ENCODE measurements around the gene ERBB2. TPM values are rescaled to one million over a fixed set of nuclear protein-coding genes. Genes with fewer than 3 reads are reported as not detected.

The ERBB2 gene
- total RNA-seq, 1 donor from 2014 or later: 7.1 TPM

DNA sequence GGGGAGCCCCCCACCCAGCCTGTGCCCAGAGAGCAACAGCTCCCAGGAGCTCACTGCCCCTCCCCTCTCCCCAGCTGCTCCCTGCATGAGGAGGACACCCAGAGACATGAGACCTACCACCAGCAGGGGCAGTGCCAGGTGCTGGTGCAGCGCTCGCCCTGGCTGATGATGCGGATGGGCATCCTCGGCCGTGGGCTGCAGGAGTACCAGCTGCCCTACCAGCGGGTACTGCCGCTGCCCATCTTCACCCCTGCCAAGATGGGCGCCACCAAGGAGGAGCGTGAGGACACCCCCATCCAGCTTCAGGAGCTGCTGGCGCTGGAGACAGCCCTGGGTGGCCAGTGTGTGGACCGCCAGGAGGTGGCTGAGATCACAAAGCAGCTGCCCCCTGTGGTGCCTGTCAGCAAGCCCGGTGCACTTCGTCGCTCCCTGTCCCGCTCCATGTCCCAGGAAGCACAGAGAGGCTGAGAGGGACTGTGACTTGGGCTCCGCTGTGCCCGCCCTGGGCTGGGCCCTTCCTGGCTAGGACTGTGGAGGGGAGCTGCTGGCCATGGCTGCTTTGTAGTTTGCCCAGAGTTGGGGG, 34.1 kb upstream of the ERBB2 start:
- no peak overlapping the region for H3K4me3 Mint-ChIP-seq
- H3K4me1 Mint-ChIP-seq: peaks cover 29% of the 10 kb centered on the region
- ATAC-seq (ENCODE audit: low read depth): no peak
- POLR2A ChIA-PET: interaction anchor here (0.6 to 1.6 kb wide), 3 partner anchors 9 to 32 kb away, joined by 4 to 5 read pairs (median 4); no protein-coding TSS in a partner anchor
- H3K27ac Mint-ChIP-seq: no peak overlapping the region
- H3K9me3 Mint-ChIP-seq: no peaks in the 10 kb centered on the region
- peaks cover 12% of the 10 kb centered on the region for H3K27me3 Mint-ChIP-seq
- H3K36me3 Mint-ChIP-seq (ENCODE audit: low read depth): peaks cover 17% of the 10 kb centered on the region
- intact Hi-C loops (cut with micrococcal nuclease): loop anchor here (5.0 kb wide), 2 partner anchors 67 to 457 kb away; partner anchors contain the start of genes MIEN1 and MSL1
- no peak for DNase-seq
- CTCF ChIA-PET: interaction anchor here (0.9 to 2.7 kb wide), 5 partner anchors 10 to 44 kb away, joined by 3 to 16 read pairs (median 4); no protein-coding TSS in a partner anchor
- TF ChIP-seq, protein P1, sequence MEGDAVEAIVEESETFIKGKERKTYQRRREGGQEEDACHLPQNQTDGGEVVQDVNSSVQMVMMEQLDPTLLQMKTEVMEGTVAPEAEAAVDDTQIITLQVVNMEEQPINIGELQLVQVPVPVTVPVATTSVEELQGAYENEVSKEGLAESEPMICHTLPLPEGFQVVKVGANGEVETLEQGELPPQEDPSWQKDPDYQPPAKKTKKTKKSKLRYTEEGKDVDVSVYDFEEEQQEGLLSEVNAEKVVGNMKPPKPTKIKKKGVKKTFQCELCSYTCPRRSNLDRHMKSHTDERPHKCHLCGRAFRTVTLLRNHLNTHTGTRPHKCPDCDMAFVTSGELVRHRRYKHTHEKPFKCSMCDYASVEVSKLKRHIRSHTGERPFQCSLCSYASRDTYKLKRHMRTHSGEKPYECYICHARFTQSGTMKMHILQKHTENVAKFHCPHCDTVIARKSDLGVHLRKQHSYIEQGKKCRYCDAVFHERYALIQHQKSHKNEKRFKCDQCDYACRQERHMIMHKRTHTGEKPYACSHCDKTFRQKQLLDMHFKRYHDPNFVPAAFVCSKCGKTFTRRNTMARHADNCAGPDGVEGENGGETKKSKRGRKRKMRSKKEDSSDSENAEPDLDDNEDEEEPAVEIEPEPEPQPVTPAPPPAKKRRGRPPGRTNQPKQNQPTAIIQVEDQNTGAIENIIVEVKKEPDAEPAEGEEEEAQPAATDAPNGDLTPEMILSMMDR (IDR thresholded peaks at IDR 0.05): no peak

DNA sequence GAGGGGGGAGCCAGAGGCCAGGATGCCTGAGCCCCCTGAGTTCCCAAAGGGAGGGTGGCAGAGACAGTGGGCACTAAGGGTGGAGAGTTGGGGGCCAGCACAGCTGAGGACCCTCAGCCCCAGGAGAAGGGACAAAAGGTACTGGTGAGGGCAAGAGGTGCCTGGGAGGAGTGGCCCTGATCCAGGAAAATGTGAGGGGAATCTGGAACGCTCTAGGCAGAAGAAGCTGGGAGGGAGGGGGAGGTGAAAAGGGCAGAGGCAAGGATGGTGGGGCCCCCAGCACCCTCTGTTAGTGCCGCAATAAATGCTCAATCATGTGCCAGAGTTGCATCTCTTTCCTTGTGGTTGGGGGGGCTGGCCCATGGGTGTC, 33.6 kb upstream of the ERBB2 start:
- ChIA-PET POLR2A (interaction anchor here (0.5 to 1.6 kb wide), 4 partner anchors 9 to 198 kb away, joined by 3 to 5 read pairs (median 4); partner anchors contain the start of gene IKZF3), CTCF (interaction anchor here (1.0 to 2.7 kb wide), 4 partner anchors 12 to 44 kb away, joined by 3 to 16 read pairs (median 4); no protein-coding TSS in a partner anchor)
- peaks cover 12% of the 10 kb centered on the region for H3K36me3 Mint-ChIP-seq (ENCODE audit: low read depth)
- peaks cover 12% of the 10 kb centered on the region for H3K27me3 Mint-ChIP-seq
- intact Hi-C loops (cut with micrococcal nuclease): loop anchor here (5.0 kb wide), 2 partner anchors 66 to 456 kb away; partner anchors contain the start of genes MIEN1 and MSL1
- no peak overlapping the region for H3K27ac Mint-ChIP-seq
- DNase-seq (no peak), ATAC-seq (ENCODE audit: low read depth) (no peak)
- no peaks in the 10 kb centered on the region for H3K9me3 Mint-ChIP-seq
- no peak overlapping the region for H3K4me3 Mint-ChIP-seq
- H3K4me1 Mint-ChIP-seq: peaks cover 26% of the 10 kb centered on the region
- TF ChIP-seq, protein P1 (IDR thresholded peaks at IDR 0.05): no peak

DNA sequence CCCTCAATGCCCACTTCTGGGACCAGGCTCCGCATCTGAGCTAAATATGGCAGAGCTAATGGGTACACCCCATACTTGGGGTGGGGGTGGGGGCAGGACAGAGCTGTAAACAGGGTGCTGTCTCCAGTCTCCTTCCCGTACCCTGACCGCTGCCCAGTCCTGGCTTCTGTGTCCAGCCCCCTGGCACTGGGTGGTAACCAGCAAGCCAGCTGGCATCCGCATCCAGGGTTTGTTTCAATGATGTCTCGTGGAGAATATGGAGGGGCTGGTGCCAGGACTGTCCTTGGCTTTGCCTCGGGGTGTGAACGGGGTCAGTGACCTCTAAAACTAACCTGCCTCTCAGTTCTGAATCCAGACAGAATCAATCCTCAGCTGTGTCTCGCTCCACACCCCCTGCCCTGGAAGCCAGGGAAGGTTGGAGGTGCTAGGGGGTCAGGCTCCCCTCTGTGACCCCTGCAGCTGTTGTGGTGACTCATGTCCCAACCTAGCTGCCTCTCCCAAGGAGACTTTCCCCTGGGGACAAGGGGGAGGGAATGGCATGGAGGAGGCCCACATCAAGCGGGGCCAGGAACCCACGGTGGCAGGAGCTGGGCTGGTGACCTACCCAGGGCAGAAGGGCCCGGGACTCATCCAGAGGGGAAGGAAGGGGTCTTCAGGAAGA, 33.1 kb upstream of the ERBB2 start:
- POLR2A ChIA-PET: interaction anchor here (0.5 to 1.6 kb wide), 7 partner anchors 8 to 197 kb away, joined by 3 to 5 read pairs (median 4); partner anchors contain the start of gene IKZF3
- Mint-ChIP-seq H3K4me3 (peak overlapping the region; percentile 11), H3K27ac (no peak overlapping the region), H3K36me3 (ENCODE audit: low read depth) (peaks cover 7% of the 10 kb centered on the region), H3K4me1 (peaks cover 21% of the 10 kb centered on the region), H3K27me3 (peaks cover 12% of the 10 kb centered on the region), H3K9me3 (no peaks in the 10 kb centered on the region)
- ATAC-seq (ENCODE audit: low read depth): no peak
- intact Hi-C loops (cut with micrococcal nuclease): loop anchor here (1.0 to 5.0 kb wide), 4 partner anchors 7 to 456 kb away; partner anchors contain the start of genes MIEN1 and MSL1
- CTCF ChIA-PET: interaction anchor here (1.0 to 2.7 kb wide), 5 partner anchors 12 to 63 kb away, joined by 3 to 16 read pairs (median 5); partner anchors contain the start of gene MIEN1
- no peak for DNase-seq
- TF ChIP-seq, protein P1 (IDR thresholded peaks at IDR 0.05): no peak

DNA sequence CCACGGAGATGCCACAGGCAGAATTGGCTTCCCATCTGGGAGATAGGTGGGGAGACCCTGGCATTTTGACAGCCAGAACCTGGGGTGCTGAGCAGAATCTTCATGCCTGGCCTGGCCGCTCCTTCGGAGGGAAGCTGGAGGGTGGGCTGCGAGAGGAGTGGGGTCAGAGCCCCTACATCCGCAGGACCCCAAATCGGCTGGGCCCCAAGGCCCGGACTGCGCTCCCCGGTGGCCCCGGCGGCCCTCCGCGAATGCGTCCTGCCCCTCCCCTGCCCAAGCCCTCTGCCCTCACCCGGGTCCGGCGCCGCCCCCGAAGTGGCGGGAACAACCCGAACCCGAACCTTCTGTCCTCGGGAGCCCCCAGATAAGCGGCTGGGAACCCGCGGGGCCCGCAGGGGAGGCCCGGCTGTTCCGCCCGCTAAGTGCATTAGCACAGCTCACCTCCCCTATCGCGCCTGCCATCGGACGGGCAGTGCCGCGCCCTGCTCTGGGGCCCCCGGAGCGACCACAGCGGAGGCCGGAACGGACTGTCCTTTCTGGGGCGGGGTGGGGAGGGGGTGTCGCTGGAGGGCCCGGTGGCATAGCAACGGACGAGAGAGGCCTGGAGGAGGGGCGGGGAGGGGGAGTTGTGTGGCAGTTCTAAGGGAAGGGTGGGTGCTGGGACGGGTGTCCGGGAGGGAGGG, 32.5 kb upstream of the ERBB2 start:
- TF ChIP-seq, protein P1 (IDR thresholded peaks at IDR 0.05): no peak
- Mint-ChIP-seq H3K27me3 (peaks cover 12% of the 10 kb centered on the region), H3K4me1 (peaks cover 27% of the 10 kb centered on the region), H3K4me3 (peak overlapping the region; percentile 69), H3K27ac (peak overlapping the region; percentile 24), H3K36me3 (ENCODE audit: low read depth) (peaks cover 5% of the 10 kb centered on the region), H3K9me3 (no peaks in the 10 kb centered on the region)
- ChIA-PET CTCF (interaction anchor here (1.5 to 2.7 kb wide), 4 partner anchors 12 to 63 kb away, joined by 5 to 16 read pairs (median 8); partner anchors contain the start of gene MIEN1), POLR2A (interaction anchor here (0.6 to 1.8 kb wide), 9 partner anchors 10 to 197 kb away, joined by 3 to 13 read pairs (median 5); partner anchors contain the start of genes IKZF3 and PGAP3)
- ATAC-seq (ENCODE audit: low read depth) (peak; percentile 32), DNase-seq (no peak)
- intact Hi-C loops (cut with micrococcal nuclease): loop anchor here (1.0 to 5.0 kb wide), 4 partner anchors 8 to 455 kb away; partner anchors contain the start of genes MIEN1 and MSL1
